ENCODE data around the gene RASGEF1B.

Gene RASGEF1B

GRCh38 chr4:81405900-81406401 lies 65.8 kb downstream of the RASGEF1B start:
- peak; percentile 60 for TF ChIP-seq CTCF (IDR thresholded peaks at IDR 0.05; ENCODE audit: low read depth, low read length)
- DNase-seq (ENCODE audit: extremely low read depth, low read depth) = peak; percentile 40

GRCh38 chr4:81404741-81405140 lies 67.0 kb downstream of the RASGEF1B start:
- no peak for TF ChIP-seq CTCF (IDR thresholded peaks at IDR 0.05; ENCODE audit: low read depth, low read length)
- DNase-seq (ENCODE audit: extremely low read depth, low read depth) = no peak

- DNase-seq (ENCODE audit: extremely low read depth, low read depth) = no peak
- TF ChIP-seq CTCF (IDR thresholded peaks at IDR 0.05; ENCODE audit: low read depth, low read length) = peak; percentile 51
Observed at GRCh38 chr4:81404294-81404693, 67.4 kb downstream of the RASGEF1B start.

- TF ChIP-seq CTCF (IDR thresholded peaks at IDR 0.05; ENCODE audit: low read depth, low read length) = no peak
- no peak for DNase-seq (ENCODE audit: extremely low read depth, low read depth)
Observed at GRCh38 chr4:81399306-81400086, 72.2 kb downstream of the RASGEF1B start.

- DNase-seq (ENCODE audit: extremely low read depth, low read depth) = no peak
Observed at GRCh38 chr4:81398379-81398778, 73.3 kb downstream of the RASGEF1B start.

GRCh38 chr4:81397635-81398034 lies 74.1 kb downstream of the RASGEF1B start:
- TF ChIP-seq CTCF (IDR thresholded peaks at IDR 0.05; ENCODE audit: low read depth, low read length) = no peak
- DNase-seq (ENCODE audit: extremely low read depth, low read depth) = no peak

More at GRCh38 chr4:81398379-81398778, 73.3 kb downstream of the RASGEF1B start:
- TF ChIP-seq CTCF (IDR thresholded peaks at IDR 0.05; ENCODE audit: low read depth, low read length) = no peak

GRCh38 chr4:81395239-81395638 lies 76.5 kb downstream of the RASGEF1B start:
- no peak for TF ChIP-seq CTCF (IDR thresholded peaks at IDR 0.05; ENCODE audit: low read depth, low read length)
- DNase-seq (ENCODE audit: extremely low read depth, low read depth) = no peak
